Breast epithelium (tissue), 4 donors: ENCODE measurements around the gene ESRRG. TPM values are rescaled to one million over a fixed set of nuclear protein-coding genes. Genes with fewer than 3 reads are reported as not detected.

Source experiments
- DNase-seq, 2 donors: peaks; one replicate each; pipeline ENCODE4 v3.0.0-alpha.2; 2019; ENCODE audit warnings: low spot score in 2 of 2
- H3K27ac ChIP-seq, 2 donors: fragments of 200-600 bp; sonication (generic) in 1 of 2; one replicate each; pipeline ENCODE4 v1.5.1; 2016 to 2019; ENCODE audit warnings: mild to moderate bottlenecking in 1 of 2
- H3K27me3 ChIP-seq, 2 donors: fragments of 200-600 bp; sonication (generic) in 1 of 2; one replicate each; pipeline versions ENCODE4 v1.5.1 to v1.6.0; 2017 to 2019; ENCODE audit warnings: control low read depth in 1 of 2, mild to moderate bottlenecking in 1 of 2
- H3K36me3 ChIP-seq: fragments of 200-600 bp; one replicate; pipeline ENCODE4 v1.5.1; 2019
- H3K4me1 ChIP-seq, 2 donors: fragments of 200-600 bp; sonication (generic); one replicate each; pipeline ENCODE4 v1.5.1; 2016 to 2019; ENCODE audit warnings: control low read depth in 1 of 2
- H3K4me3 ChIP-seq, 3 donors: fragments of 200-600 bp; sonication (generic); 1 replicate in 2 of 3; 2 replicates in 1 of 3; pipeline ENCODE4 v1.5.1; 2016 to 2019; ENCODE audit warnings: mild to moderate bottlenecking in 3 of 3, moderate library complexity in 2 of 3
- H3K9me3 ChIP-seq, 2 donors: fragments of 200-600 bp; sonication (generic) in 1 of 2; one replicate each; pipeline ENCODE4 v1.5.1; 2016 to 2019; ENCODE audit warnings: control low read depth in 1 of 2
- POLR2A ChIP-seq: fragments of 450-650 bp; IDR thresholded peaks from one replicate; pipeline ENCODE4 v1.6.1; 2016; ENCODE audit warnings: antibody characterized with exemption, mild to moderate bottlenecking, moderate library complexity
- POLR2AphosphoS5 ChIP-seq, 3 donors: sonication (generic); formaldehyde crosslinking; IDR thresholded peaks; one replicate each; pipeline ENCODE4 v1.6.1; 2017; ENCODE audit warnings: antibody characterized with exemption in 3 of 3
- intact Hi-C: fragments of 100-400 bp; cut with DNase I; formaldehyde crosslinking; loops from one replicate; pipeline ENCODE4 v1.15.1; 2023; ENCODE audit warnings: low total_unique reads
- total RNA-seq, 3 donors: library from RNA; depleted of rRNA; stranded (reverse); fragments of >200 nt; gene quantifications; one replicate each; pipeline ENCODE4 v1.1.0, GENCODE V29; 2016
- TF ChIP-seq, protein P1 (sequence below), 3 donors: fragments of 450-650 bp; IDR thresholded peaks; one replicate each; pipeline ENCODE4 v1.5.1; 2016 to 2017; ENCODE audit warnings: antibody characterized with exemption in 3 of 3, mild to moderate bottlenecking in 3 of 3, moderate library complexity in 3 of 3

ESRRG gene
- total RNA-seq, 3 donors from 2014 or later = 0.16 to 9.1 (median 5.6) TPM

DNA sequence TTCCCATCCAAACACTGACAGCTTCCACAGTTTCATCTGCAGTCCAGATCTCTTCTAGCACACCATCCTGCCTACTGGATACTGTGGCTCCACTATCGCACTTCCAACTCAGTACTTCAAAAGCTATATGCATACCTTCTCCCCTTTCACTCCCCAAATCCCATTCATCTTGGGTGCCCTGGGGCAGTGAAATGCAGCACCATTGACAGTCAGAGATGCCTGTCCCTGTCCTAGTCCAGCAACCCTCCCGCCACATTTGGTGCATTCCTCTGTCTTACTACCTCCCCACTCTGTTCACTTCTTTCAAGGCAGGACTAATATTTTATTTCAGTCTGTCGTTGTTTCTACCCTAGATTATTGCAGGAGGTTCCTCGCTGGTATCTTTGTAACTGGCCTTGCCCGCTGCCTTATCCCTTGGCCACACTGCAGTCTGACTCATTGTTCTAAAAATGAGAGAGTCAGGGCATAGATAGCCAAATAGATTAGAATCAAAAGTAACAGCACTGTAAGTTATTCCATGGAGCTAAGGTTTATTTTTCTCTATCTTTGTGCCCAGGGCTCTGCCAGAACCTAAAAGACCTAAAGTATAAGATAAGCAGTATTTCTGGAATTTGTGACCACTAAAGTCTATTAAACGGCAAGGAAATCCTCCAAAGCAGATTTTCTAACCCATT is 96.7 kb downstream of the ESRRG start:
- H3K9me3 ChIP-seq = no peaks in the 10 kb centered on the region
- H3K4me3 ChIP-seq = no peak overlapping the region
- H3K27me3 ChIP-seq = no peaks in the 10 kb centered on the region
- intact Hi-C loops = no loop called here
- no peaks in the 10 kb centered on the region for H3K36me3 ChIP-seq
- no peak overlapping the region for H3K27ac ChIP-seq
- no peak for DNase-seq
- TF ChIP-seq POLR2A (no peak), POLR2AphosphoS5 (IDR thresholded peaks at IDR 0.05) (no peak)
- TF ChIP-seq, protein P1, sequence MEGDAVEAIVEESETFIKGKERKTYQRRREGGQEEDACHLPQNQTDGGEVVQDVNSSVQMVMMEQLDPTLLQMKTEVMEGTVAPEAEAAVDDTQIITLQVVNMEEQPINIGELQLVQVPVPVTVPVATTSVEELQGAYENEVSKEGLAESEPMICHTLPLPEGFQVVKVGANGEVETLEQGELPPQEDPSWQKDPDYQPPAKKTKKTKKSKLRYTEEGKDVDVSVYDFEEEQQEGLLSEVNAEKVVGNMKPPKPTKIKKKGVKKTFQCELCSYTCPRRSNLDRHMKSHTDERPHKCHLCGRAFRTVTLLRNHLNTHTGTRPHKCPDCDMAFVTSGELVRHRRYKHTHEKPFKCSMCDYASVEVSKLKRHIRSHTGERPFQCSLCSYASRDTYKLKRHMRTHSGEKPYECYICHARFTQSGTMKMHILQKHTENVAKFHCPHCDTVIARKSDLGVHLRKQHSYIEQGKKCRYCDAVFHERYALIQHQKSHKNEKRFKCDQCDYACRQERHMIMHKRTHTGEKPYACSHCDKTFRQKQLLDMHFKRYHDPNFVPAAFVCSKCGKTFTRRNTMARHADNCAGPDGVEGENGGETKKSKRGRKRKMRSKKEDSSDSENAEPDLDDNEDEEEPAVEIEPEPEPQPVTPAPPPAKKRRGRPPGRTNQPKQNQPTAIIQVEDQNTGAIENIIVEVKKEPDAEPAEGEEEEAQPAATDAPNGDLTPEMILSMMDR (IDR thresholded peaks at IDR 0.05) = no peak
- H3K4me1 ChIP-seq = no peaks in the 10 kb centered on the region

DNA sequence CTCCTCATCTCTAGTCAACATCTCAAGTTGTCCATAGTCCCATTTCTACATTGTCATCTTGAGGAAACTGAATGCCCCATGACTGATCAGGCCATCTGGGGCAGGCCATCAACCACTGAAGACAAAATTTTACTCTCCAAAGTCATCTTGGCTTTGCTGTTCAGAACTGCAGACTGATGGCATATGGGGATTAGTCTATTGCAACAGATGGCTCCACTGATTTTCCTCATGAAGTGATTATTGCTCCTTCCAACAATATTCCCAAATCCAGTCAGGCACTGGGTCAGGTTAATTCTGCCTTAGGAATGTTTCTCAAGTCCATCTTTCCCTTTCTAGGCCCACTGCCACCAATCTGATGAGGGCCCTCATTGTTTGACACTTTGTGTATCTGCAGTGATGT is 101.7 kb downstream of the ESRRG start:
- Histone ChIP-seq H3K27ac (no peak overlapping the region), H3K4me3 (no peak overlapping the region), H3K27me3 (no peaks in the 10 kb centered on the region), H3K36me3 (no peaks in the 10 kb centered on the region), H3K9me3 (no peaks in the 10 kb centered on the region), H3K4me1 (no peaks in the 10 kb centered on the region)
- intact Hi-C loops = no loop called here
- TF ChIP-seq POLR2A = no peak
- TF ChIP-seq, protein P1 (IDR thresholded peaks at IDR 0.05) = no peak
- no peak for TF ChIP-seq POLR2AphosphoS5 (IDR thresholded peaks at IDR 0.05)
- no peak for DNase-seq

DNA sequence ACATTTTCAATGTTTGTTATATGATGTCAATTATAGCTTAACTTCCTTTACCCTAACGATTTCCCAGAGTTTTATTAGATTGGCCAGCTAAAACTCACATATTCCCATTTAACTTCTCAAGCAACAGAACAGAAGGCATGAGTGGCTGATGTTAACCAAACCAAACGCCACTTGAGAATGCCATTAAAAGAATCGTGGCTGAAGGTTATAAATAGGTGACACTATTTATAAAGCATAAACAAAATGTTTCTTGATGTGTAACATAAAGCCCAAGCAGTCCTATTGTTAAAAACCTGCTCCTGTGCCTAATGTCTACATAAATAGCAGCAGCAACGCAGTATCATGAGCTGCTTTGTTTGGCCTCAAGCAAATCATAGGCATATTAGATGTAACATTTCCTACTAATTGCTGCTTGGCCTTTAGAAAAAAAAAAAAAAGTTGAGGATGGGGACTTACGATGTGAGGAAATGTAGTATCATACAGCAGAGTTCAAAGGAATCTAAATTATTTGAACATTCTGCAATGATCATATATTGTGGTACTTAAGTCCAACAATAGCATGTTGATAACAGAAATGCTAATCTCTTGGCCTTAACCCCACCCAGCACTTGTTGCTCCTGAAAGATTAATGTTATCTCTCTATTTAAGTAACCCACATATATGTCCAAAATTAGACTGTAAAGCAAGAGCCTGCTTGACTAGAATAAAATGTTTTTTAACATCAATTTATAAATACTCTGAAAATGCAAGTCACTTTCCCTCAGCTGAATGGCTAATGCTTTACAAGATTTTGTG is 106.0 kb downstream of the ESRRG start:
- no peak overlapping the region for H3K27ac ChIP-seq
- no peaks in the 10 kb centered on the region for H3K36me3 ChIP-seq
- H3K27me3 ChIP-seq = no peaks in the 10 kb centered on the region
- H3K4me1 ChIP-seq = no peaks in the 10 kb centered on the region
- intact Hi-C loops = no loop called here
- no peak overlapping the region for H3K4me3 ChIP-seq
- TF ChIP-seq, protein P1 (IDR thresholded peaks at IDR 0.05) = no peak
- TF ChIP-seq POLR2AphosphoS5 (IDR thresholded peaks at IDR 0.05) (no peak), POLR2A (no peak)
- H3K9me3 ChIP-seq = no peaks in the 10 kb centered on the region
- no peak for DNase-seq

DNA sequence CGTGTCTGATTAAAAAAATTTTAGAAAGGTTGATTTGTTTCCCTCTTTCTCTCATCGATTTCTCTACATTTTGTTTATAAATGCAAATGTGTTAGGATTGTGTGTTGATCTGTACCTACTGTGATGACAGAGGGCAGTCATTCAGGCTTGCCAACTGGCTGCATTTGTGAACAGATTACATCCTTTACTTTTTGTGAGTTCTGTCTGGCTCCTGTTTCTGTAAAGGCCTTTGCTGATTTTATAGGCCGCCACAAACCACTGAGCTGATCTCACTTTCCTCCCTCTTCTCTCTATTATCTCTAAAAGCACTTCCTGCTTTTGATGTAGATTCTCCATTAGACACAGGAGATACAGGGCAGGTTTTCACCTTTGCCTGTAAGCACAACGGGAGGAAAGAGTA is 106.8 kb downstream of the ESRRG start:
- intact Hi-C loops = no loop called here
- Histone ChIP-seq H3K4me1 (no peaks in the 10 kb centered on the region), H3K27me3 (no peaks in the 10 kb centered on the region), H3K27ac (no peak overlapping the region), H3K36me3 (no peaks in the 10 kb centered on the region), H3K4me3 (no peak overlapping the region), H3K9me3 (no peaks in the 10 kb centered on the region)
- DNase-seq = no peak
- TF ChIP-seq, protein P1 (IDR thresholded peaks at IDR 0.05) = no peak
- TF ChIP-seq POLR2A = no peak
- TF ChIP-seq POLR2AphosphoS5 (IDR thresholded peaks at IDR 0.05) = no peak
